Pancreas (tissue), 10 donors: Measurements from ENCODE around the gene NAV2. TPM values are rescaled to one million over a fixed set of nuclear protein-coding genes. Genes with fewer than 3 reads are reported as not detected.

Experiments used
- ATAC-seq, 4 donors: fragments of 200-7000 bp; cut with Tn5 transposase; one replicate each; pipeline versions ENCODE4 v1.8.0 to v1.9.1; 2020; ENCODE audit warnings: mild to moderate bottlenecking in 4 of 4, moderate library complexity in 4 of 4
- DNase-seq, 6 donors: peaks; one replicate each; pipeline ENCODE4 v3.0.0-alpha.2; 2020
- FAIRE-seq: peaks from 2 replicates; lab custom pipeline; 2012; peaks lifted over from hg19 to GRCh38; lab: Jason Lieb, UNC
- H3K27ac ChIP-seq, 4 donors: fragments of 200-600 bp; sonication (generic); 1 replicate in 3 of 4; 2 replicates in 1 of 4; pipeline versions ENCODE4 v1.5.0 to v1.8.0; 2020
- H3K27me3 ChIP-seq, 4 donors: fragments of 200-600 bp; one replicate each; pipeline ENCODE4 v1.8.0; 2021
- H3K36me3 ChIP-seq, 3 donors: fragments of 200-600 bp; sonication (generic) in 1 of 3; one replicate each; pipeline versions ENCODE4 v1.5.0 to v1.8.0; 2020 to 2021
- H3K4me1 ChIP-seq, 3 donors: fragments of 200-600 bp; one replicate each; pipeline ENCODE4 v1.8.0; 2021
- H3K4me3 ChIP-seq, 4 donors: fragments of 200-600 bp; sonication (generic) in 2 of 4; one replicate each; pipeline versions ENCODE4 v1.5.0 to v1.8.0; 2020 to 2021
- H3K9me3 ChIP-seq, 4 donors: fragments of 200-600 bp; one replicate each; pipeline ENCODE4 v1.8.0; 2021
- CTCF ChIP-seq, 4 donors: fragments of 200-600 bp; sonication (generic) in 3 of 4; IDR thresholded peaks; one replicate each; pipeline versions ENCODE4 v1.5.0 to v1.8.0; 2021; ENCODE audit warnings: antibody characterized with exemption in 4 of 4
- WGBS, 2 donors: extraction: QIAGEN DNeasy Blood & Tissue Kit; methylation state at CpG; one replicate each; pipeline ENCODE4 v1.1.7; 2013; 5-methylcytosine and 5-hydroxymethylcytosine counted together
- intact Hi-C, 3 donors: fragments of 100-400 bp; cut with DNase I; formaldehyde crosslinking; loops; one replicate each; pipeline versions ENCODE4 v1.11.1 to v1.14.2; 2022
- polyA plus RNA-seq, 2 donors: library from polyadenylated mRNA; stranded (reverse); fragments of 200-250 nt; gene quantifications; one replicate each; pipeline ENCODE4 v1.2.3, GENCODE V29; 2013
- total RNA-seq, 6 donors: library from RNA; stranded (reverse); fragmentation: NEBNext Ultra II Directional in 4 of 6; extraction: Animal tissue kit (Norgen Biotek cat#: 25700) in 4 of 6; gene quantifications; one replicate each; pipeline versions ENCODE4 v1.2.1 to v1.2.4, GENCODE V29; 2021 to 2023
- donor health status: healthy with polysubstance abuse.
- donor health status: DM: no; HTN: no; CAD: no; lungs with moderate emphysema.
- donor health status: DM: no; HTN: no; CAD: no.
- donor health status: control.
- donor health status: control.
- donor health status: Bipolar disorder and iron deficiency.
- donor health status: DM: yes; HTN: yes; CAD: no.
- donor health status: DM: no; HTN: no; CAD: no.
- donor health status: DM: no; HTN: no; CAD: no.
- donor health status: DM: yes; HTN: yes; CAD: no.

NAV2 gene
- total and polyA plus RNA-seq, 8 donors, result 5.8 to 26.9 (median 16.3) TPM

GRCh38 chr11:19812096-19812495 lies 99.5 kb downstream of the NAV2 start:
- Histone ChIP-seq H3K4me1 (peaks cover 5 to 22% (median 18%) of the 10 kb centered on the region in 3 donors), H3K9me3 (no peaks in the 10 kb centered on the region), H3K36me3 (no peaks in the 10 kb centered on the region), H3K27ac (no peak overlapping the region), H3K4me3 (no peak overlapping the region), H3K27me3 (no peaks in the 10 kb centered on the region)
- no peak for TF ChIP-seq CTCF (IDR thresholded peaks at IDR 0.05)
- WGBS, 2 donors, result 99 to 100% methylated on average over 1 of the region's 1 CpG
- FAIRE-seq, result no peak
- no peak for ATAC-seq
- intact Hi-C loops, result no loop called here
- DNase-seq, result no peak

GRCh38 chr11:19812710-19813109 lies 100.1 kb downstream of the NAV2 start:
- intact Hi-C loops, result no loop called here
- Histone ChIP-seq H3K36me3 (no peaks in the 10 kb centered on the region), H3K4me3 (no peak overlapping the region), H3K27ac (no peak overlapping the region), H3K27me3 (no peaks in the 10 kb centered on the region), H3K9me3 (no peaks in the 10 kb centered on the region), H3K4me1 (peaks cover 5 to 22% (median 18%) of the 10 kb centered on the region in 3 donors)
- DNase-seq (no peak), ATAC-seq (no peak), FAIRE-seq (no peak)
- 47 to 52% methylated on average over 4 of the region's 4 CpGs for WGBS, 2 donors
- no peak for TF ChIP-seq CTCF (IDR thresholded peaks at IDR 0.05)

GRCh38 chr11:19813158-19813879 lies 100.7 kb downstream of the NAV2 start:
- Histone ChIP-seq H3K36me3 (no peaks in the 10 kb centered on the region), H3K4me1 (peaks cover 5 to 22% (median 18%) of the 10 kb centered on the region in 3 donors), H3K4me3 (no peak overlapping the region), H3K9me3 (no peaks in the 10 kb centered on the region), H3K27ac (no peak overlapping the region), H3K27me3 (no peaks in the 10 kb centered on the region)
- FAIRE-seq (no peak), ATAC-seq (no peak), DNase-seq (no peak)
- 87 to 98% methylated on average over 13 of the region's 13 CpGs for WGBS, 2 donors
- no peak for TF ChIP-seq CTCF (IDR thresholded peaks at IDR 0.05)
- intact Hi-C loops, result no loop called here

- no peaks in the 10 kb centered on the region for H3K36me3 ChIP-seq
- intact Hi-C loops, result no loop called here
- FAIRE-seq (no peak), DNase-seq (no peak), ATAC-seq (no peak)
- peaks cover 8 to 24% (median 22%) of the 10 kb centered on the region in 3 donors for H3K4me1 ChIP-seq
- no peaks in the 10 kb centered on the region for H3K9me3 ChIP-seq
- H3K4me3 ChIP-seq, result no peak overlapping the region
- H3K27me3 ChIP-seq, result no peaks in the 10 kb centered on the region
- H3K27ac ChIP-seq, result no peak overlapping the region
- TF ChIP-seq CTCF (IDR thresholded peaks at IDR 0.05), result no peak
- 90 to 96% methylated on average over 2 of the region's 2 CpGs for WGBS, 2 donors
Measured at GRCh38 chr11:19814421-19814820, 101.8 kb downstream of the NAV2 start.

GRCh38 chr11:19816040-19816439 lies 103.4 kb downstream of the NAV2 start:
- intact Hi-C loops, result no loop called here
- DNase-seq, result peak in 5 of 6 donors; percentile 34 to 62 (median 44)
- no peak for TF ChIP-seq CTCF (IDR thresholded peaks at IDR 0.05)
- WGBS, 2 donors, result 30 to 40% methylated on average over 10 of the region's 10 CpGs
- FAIRE-seq, result no peak
- ATAC-seq, result peak; percentile 43 to 77 (median 60)
- Histone ChIP-seq H3K4me3 (no peak overlapping the region), H3K27me3 (no peaks in the 10 kb centered on the region), H3K9me3 (no peaks in the 10 kb centered on the region), H3K36me3 (no peaks in the 10 kb centered on the region), H3K4me1 (peaks cover 19 to 33% (median 31%) of the 10 kb centered on the region in 3 donors), H3K27ac (peak overlapping the region in 1 of 4 donors; percentile 15)
